ENCODE data around the gene STIP1.
"Not testable (repeated sequence)": the region's sequence is repeated elsewhere in the genome, so short reads cannot be mapped to it uniquely, and the experiment has no call there.

STIP1 gene

DNA sequence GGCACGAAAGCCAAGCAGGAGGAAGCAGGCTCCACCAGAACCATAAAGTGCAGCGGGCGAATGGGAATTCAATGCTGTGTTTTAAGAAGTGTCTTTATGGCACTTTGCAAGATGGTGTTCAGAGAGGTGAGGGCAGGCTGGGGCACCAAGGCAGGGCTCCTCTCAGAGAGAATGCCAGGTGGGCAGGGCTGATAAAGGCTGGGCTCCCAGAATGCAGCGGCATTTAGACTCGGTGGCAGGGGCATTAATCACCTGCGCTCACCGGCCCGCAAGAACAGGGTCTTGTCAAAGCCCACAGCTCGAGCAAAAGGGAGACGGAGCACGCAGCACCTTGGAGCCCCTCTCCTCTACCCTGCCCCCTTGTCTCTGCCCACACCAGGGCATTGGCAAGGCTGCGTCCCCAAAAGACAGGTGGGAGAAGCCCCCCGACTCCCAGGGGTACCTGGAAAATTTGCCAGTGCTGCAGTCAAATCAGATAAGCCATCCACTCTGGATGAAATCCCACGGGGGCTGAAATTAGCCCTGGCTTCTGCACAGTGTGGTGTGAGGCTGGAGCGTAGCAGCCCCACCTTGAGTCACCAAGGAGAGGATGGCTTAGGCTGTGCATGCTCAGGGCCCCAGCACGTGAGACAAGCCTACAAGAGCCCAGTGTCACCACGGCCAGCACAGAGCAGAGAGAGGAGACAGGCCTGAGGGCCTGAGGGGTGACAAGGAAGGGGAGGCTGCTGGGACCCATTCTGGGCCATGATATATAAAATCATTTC lies 28.2 kb upstream of the STIP1 start:
- Histone ChIP-seq H3K9ac (no peak overlapping the region), H3K4me3 (IDR thresholded peaks at IDR 0.05; ENCODE audit: insufficient read depth, low read depth, low read length) (no peak overlapping the region)
- TF ChIP-seq, protein P1, sequence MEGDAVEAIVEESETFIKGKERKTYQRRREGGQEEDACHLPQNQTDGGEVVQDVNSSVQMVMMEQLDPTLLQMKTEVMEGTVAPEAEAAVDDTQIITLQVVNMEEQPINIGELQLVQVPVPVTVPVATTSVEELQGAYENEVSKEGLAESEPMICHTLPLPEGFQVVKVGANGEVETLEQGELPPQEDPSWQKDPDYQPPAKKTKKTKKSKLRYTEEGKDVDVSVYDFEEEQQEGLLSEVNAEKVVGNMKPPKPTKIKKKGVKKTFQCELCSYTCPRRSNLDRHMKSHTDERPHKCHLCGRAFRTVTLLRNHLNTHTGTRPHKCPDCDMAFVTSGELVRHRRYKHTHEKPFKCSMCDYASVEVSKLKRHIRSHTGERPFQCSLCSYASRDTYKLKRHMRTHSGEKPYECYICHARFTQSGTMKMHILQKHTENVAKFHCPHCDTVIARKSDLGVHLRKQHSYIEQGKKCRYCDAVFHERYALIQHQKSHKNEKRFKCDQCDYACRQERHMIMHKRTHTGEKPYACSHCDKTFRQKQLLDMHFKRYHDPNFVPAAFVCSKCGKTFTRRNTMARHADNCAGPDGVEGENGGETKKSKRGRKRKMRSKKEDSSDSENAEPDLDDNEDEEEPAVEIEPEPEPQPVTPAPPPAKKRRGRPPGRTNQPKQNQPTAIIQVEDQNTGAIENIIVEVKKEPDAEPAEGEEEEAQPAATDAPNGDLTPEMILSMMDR (conservative IDR thresholded peaks at IDR 0.05; ENCODE audit: low read depth, low read length) = no peak

DNA sequence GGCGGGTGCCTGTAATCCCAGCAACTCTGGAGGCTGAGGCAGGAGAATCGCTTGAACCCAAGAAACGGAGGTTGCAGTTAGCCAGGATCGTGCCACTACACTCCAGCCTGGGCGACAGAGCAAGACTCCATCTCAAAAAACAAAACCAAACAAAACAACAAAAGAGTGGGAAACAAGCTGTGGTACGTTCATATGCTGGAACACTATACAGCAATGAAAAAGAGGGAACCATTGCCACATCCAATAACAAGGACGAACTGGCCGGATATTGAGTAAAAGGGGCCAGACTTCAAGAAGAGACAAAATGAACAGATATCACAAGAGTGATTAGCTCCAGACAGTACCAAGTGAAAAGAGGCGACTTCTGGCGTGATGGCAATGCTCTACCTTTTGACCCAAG lies 24.9 kb upstream of the STIP1 start:
- Histone ChIP-seq H3K79me2 (ENCODE audit: insufficient read depth, low read depth) (no peaks in the 10 kb centered on the region), H3K27ac (no peak overlapping the region), H3K27me3 (ENCODE audit: insufficient read depth, low read depth) (no peaks in the 10 kb centered on the region), H3K4me3 (IDR thresholded peaks at IDR 0.05; ENCODE audit: insufficient read depth, low read depth, low read length) (no peak overlapping the region), H3K36me3 (ENCODE audit: insufficient read depth) (no peaks in the 10 kb centered on the region), H3K4me2 (no peak overlapping the region), H2AFZ (ENCODE audit: low read depth) (no peak overlapping the region), H3K4me1 (ENCODE audit: low read depth, poor library complexity, severe bottlenecking) (peaks cover 5% of the 10 kb centered on the region), H4K20me1 (ENCODE audit: insufficient read depth) (no peaks in the 10 kb centered on the region), H3K9ac (no peak overlapping the region)
- TF ChIP-seq, protein P1 (conservative IDR thresholded peaks at IDR 0.05; ENCODE audit: low read depth, low read length) = no peak

More for the DNA sequence above, 28.2 kb upstream of the STIP1 start:
- no peak overlapping the region for H2AFZ ChIP-seq (ENCODE audit: low read depth)
- H3K79me2 ChIP-seq (ENCODE audit: insufficient read depth, low read depth) = no peaks in the 10 kb centered on the region
- no peaks in the 10 kb centered on the region for H3K36me3 ChIP-seq (ENCODE audit: insufficient read depth)
- H3K27ac ChIP-seq = no peak overlapping the region
- H3K4me2 ChIP-seq = no peak overlapping the region
- no peaks in the 10 kb centered on the region for H4K20me1 ChIP-seq (ENCODE audit: insufficient read depth)
- H3K4me1 ChIP-seq (ENCODE audit: low read depth, poor library complexity, severe bottlenecking) = peaks cover 6% of the 10 kb centered on the region
- no peaks in the 10 kb centered on the region for H3K27me3 ChIP-seq (ENCODE audit: insufficient read depth, low read depth)

DNA sequence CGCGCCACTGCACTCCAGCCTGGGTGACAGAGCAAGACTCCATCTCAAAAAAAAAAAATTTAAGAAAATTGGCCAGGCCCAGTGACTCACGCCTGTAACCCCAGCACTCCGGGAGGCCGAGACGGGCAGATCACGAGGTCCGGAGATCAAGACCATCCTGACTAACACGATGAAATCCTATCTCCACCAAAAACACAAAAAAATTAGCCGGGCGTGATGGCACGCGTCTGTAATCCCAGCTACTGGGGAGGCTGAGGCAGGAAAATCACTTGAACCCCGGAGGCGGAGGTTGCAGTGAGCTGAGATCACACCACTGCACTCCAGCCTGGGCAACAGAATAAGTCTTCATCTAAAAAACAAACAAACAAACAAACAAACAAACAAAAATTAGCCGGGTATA lies 23.2 kb upstream of the STIP1 start:
- H4K20me1 ChIP-seq (ENCODE audit: insufficient read depth); H2AFZ ChIP-seq (ENCODE audit: low read depth): not testable (repeated sequence)

GRCh38 chr11:64163951-64164350 lies 22.0 kb upstream of the STIP1 start:
- H3K4me3 ChIP-seq (IDR thresholded peaks at IDR 0.05; ENCODE audit: insufficient read depth, low read depth, low read length) = no peak overlapping the region
- no peaks in the 10 kb centered on the region for H3K36me3 ChIP-seq (ENCODE audit: insufficient read depth)
- no peak overlapping the region for H3K9ac ChIP-seq
- no peak overlapping the region for H2AFZ ChIP-seq (ENCODE audit: low read depth)
- peaks cover 5% of the 10 kb centered on the region for H3K4me1 ChIP-seq (ENCODE audit: low read depth, poor library complexity, severe bottlenecking)
- no peaks in the 10 kb centered on the region for H3K79me2 ChIP-seq (ENCODE audit: insufficient read depth, low read depth)
- no peaks in the 10 kb centered on the region for H3K27me3 ChIP-seq (ENCODE audit: insufficient read depth, low read depth)
- H4K20me1 ChIP-seq (ENCODE audit: insufficient read depth) = no peaks in the 10 kb centered on the region
- no peak overlapping the region for H3K4me2 ChIP-seq
- TF ChIP-seq, protein P1 (conservative IDR thresholded peaks at IDR 0.05; ENCODE audit: low read depth, low read length) = no peak
- no peak overlapping the region for H3K27ac ChIP-seq

More for the DNA sequence above, 23.2 kb upstream of the STIP1 start:
- not testable (repeated sequence) for H3K4me3 ChIP-seq (IDR thresholded peaks at IDR 0.05; ENCODE audit: insufficient read depth, low read depth, low read length); H3K79me2 ChIP-seq (ENCODE audit: insufficient read depth, low read depth); H3K36me3 ChIP-seq (ENCODE audit: insufficient read depth); H3K27me3 ChIP-seq (ENCODE audit: insufficient read depth, low read depth); H3K9ac ChIP-seq; H3K27ac ChIP-seq; H3K4me1 ChIP-seq (ENCODE audit: low read depth, poor library complexity, severe bottlenecking); H3K4me2 ChIP-seq
